Measurements from ENCODE around the gene LRRC41. TPM values are rescaled to one million over a fixed set of nuclear protein-coding genes. Genes with fewer than 3 reads are reported as not detected.

LRRC41 gene
- total and polyA plus RNA-seq, 2 donors (not counting 1 experiment from before 2014, with no cell fraction given) = 20.1 to 39.0 TPM

GRCh38 chr1:46343351-46343695 is 39.9 kb upstream of the LRRC41 start:
- no peaks in the 10 kb centered on the region for H3K79me2 ChIP-seq (ENCODE audit: control insufficient read depth, insufficient read depth, low read length)
- ChIA-PET CTCF (interaction anchor here (1.5 to 1.7 kb wide), 4 partner anchors 10 to 120 kb away, joined by 4 to 6 read pairs (median 4); no protein-coding TSS in a partner anchor), POLR2A (no interaction called here)
- DNase-seq (no peak), ATAC-seq (ENCODE audit: low read depth) (no peak)
- H3K27me3 ChIP-seq (replicated peaks in 1 of 4; ENCODE audit: control extremely low read depth in 1 of 4, control insufficient read depth in 3 of 4, insufficient read depth in 4 of 4, low read length in 3 of 4) = no peaks in the 10 kb centered on the region
- 96% methylated on average over 4 of the region's 4 CpGs for WGBS (ENCODE audit: insufficient coverage)
- H3K27me3 Mint-ChIP-seq = no peaks in the 10 kb centered on the region
- peak overlapping the region in 1 of 2 donors; percentile 100 for H3K27ac ChIP-seq (ENCODE audit: low read length in 2 of 2)
- no peak overlapping the region for H3K9ac ChIP-seq (ENCODE audit: low read length)
- peaks cover 36% of the 10 kb centered on the region for H3K4me1 Mint-ChIP-seq
- H4K20me1 ChIP-seq (ENCODE audit: control insufficient read depth, insufficient read depth, low read length, poor library complexity, severe bottlenecking) = no peaks in the 10 kb centered on the region
- H3K4me1 ChIP-seq (ENCODE audit: control insufficient read depth in 2 of 2, insufficient read depth in 2 of 2, low read length in 2 of 2) = peaks cover 10 to 21% of the 10 kb centered on the region in 2 donors
- no peak overlapping the region for H3K4me3 Mint-ChIP-seq
- H3K4me2 ChIP-seq (replicated peaks; ENCODE audit: low read depth, low read length, poor library complexity, severe bottlenecking) = no peak overlapping the region
- no peak overlapping the region for H3K27ac Mint-ChIP-seq
- no peak overlapping the region for H2AFZ ChIP-seq (ENCODE audit: insufficient read depth, low read depth, low read length, poor library complexity, severe bottlenecking)
- peaks cover 2 to 51% of the 10 kb centered on the region in 2 experiments for H3K36me3 ChIP-seq (replicated peaks in 1 of 2; ENCODE audit: control extremely low read depth in 1 of 2, control insufficient read depth in 1 of 2, extremely low read depth in 1 of 2, insufficient read depth in 2 of 2, low read length in 1 of 2)
- peaks cover 0 to 4% (median 0%) of the 10 kb centered on the region in 3 donors for H3K9me3 ChIP-seq (ENCODE audit: control extremely low read depth in 1 of 3, control insufficient read depth in 2 of 3, insufficient read depth in 1 of 3, low read length in 2 of 3)
- no peak overlapping the region for H3K4me3 ChIP-seq (ENCODE audit: control extremely low read depth in 1 of 5, extremely low read depth in 1 of 5, insufficient read depth in 1 of 5, low read depth in 2 of 5, low read length in 4 of 5)
- H3K9me3 Mint-ChIP-seq (ENCODE audit: insufficient read depth) = no peaks in the 10 kb centered on the region
- intact Hi-C loops (cut with micrococcal nuclease) = no loop called here
- no peak for TF ChIP-seq CTCF (IDR thresholded peaks at IDR 0.05)
- TF ChIP-seq EZH2 (IDR thresholded peaks at IDR 0.05; ENCODE audit: borderline replicate concordance, insufficient read depth, low read depth, low read length, poor library complexity, severe bottlenecking) = no peak

- Histone ChIP-seq H3K27ac (ENCODE audit: low read length in 2 of 2) (peak overlapping the region; percentile 99 to 100), H3K27me3 (replicated peaks in 1 of 4; ENCODE audit: control extremely low read depth in 1 of 4, control insufficient read depth in 3 of 4, insufficient read depth in 4 of 4, low read length in 3 of 4) (no peaks in the 10 kb centered on the region), H2AFZ (ENCODE audit: insufficient read depth, low read depth, low read length, poor library complexity, severe bottlenecking) (no peak overlapping the region), H3K36me3 (replicated peaks in 1 of 2; ENCODE audit: control extremely low read depth in 1 of 2, control insufficient read depth in 1 of 2, extremely low read depth in 1 of 2, insufficient read depth in 2 of 2, low read length in 1 of 2) (peaks cover 2 to 51% of the 10 kb centered on the region in 2 experiments), H3K4me2 (replicated peaks; ENCODE audit: low read depth, low read length, poor library complexity, severe bottlenecking) (no peak overlapping the region), H3K9me3 (ENCODE audit: control extremely low read depth in 1 of 3, control insufficient read depth in 2 of 3, insufficient read depth in 1 of 3, low read length in 2 of 3) (peaks cover 0 to 4% (median 0%) of the 10 kb centered on the region in 3 donors), H3K9ac (ENCODE audit: low read length) (no peak overlapping the region), H3K4me1 (ENCODE audit: control insufficient read depth in 2 of 2, insufficient read depth in 2 of 2, low read length in 2 of 2) (peaks cover 10 to 21% of the 10 kb centered on the region in 2 donors), H4K20me1 (ENCODE audit: control insufficient read depth, insufficient read depth, low read length, poor library complexity, severe bottlenecking) (no peaks in the 10 kb centered on the region), H3K4me3 (ENCODE audit: control extremely low read depth in 1 of 5, extremely low read depth in 1 of 5, insufficient read depth in 1 of 5, low read depth in 2 of 5, low read length in 4 of 5) (no peak overlapping the region), H3K79me2 (ENCODE audit: control insufficient read depth, insufficient read depth, low read length) (no peaks in the 10 kb centered on the region)
- DNase-seq (no peak), ATAC-seq (ENCODE audit: low read depth) (no peak)
- TF ChIP-seq CTCF (IDR thresholded peaks at IDR 0.05) (no peak), EZH2 (IDR thresholded peaks at IDR 0.05; ENCODE audit: borderline replicate concordance, insufficient read depth, low read depth, low read length, poor library complexity, severe bottlenecking) (no peak)
- no peaks in the 10 kb centered on the region for H3K27me3 Mint-ChIP-seq
- WGBS (ENCODE audit: insufficient coverage) = 88% methylated on average over 8 of the region's 8 CpGs
- H3K4me3 Mint-ChIP-seq = peak overlapping the region; percentile 17
- H3K27ac Mint-ChIP-seq = peak overlapping the region; percentile 99
- POLR2A ChIA-PET = no interaction called here
- CTCF ChIA-PET = interaction anchor here (1.0 to 3.4 kb wide), 10 partner anchors 10 to 119 kb away, joined by 3 to 31 read pairs (median 4); partner anchors contain the start of genes LRRC41 and UQCRH
- H3K4me1 Mint-ChIP-seq = peaks cover 32% of the 10 kb centered on the region
- H3K9me3 Mint-ChIP-seq (ENCODE audit: insufficient read depth) = no peaks in the 10 kb centered on the region
- intact Hi-C loops (cut with micrococcal nuclease) = no loop called here
These were observed 39.4 kb upstream of the LRRC41 start for GRCh38 chr1:46342677-46343350.

Data from B cell (primary cell).